Prostate gland (tissue), 2 donors: ENCODE results near the gene SLC28A3.
"Not testable (repeated sequence)": the region's sequence is repeated elsewhere in the genome, so short reads cannot be mapped to it uniquely, and the experiment has no call there.

Experiments used
- POLR2A ChIP-seq: fragments of 450-650 bp; IDR thresholded peaks from one replicate; pipeline ENCODE4 v1.6.1; 2016; ENCODE audit warnings: antibody characterized with exemption, mild to moderate bottlenecking
- TF ChIP-seq, protein P1 (sequence below), 4 experiments: fragments of 200-600 bp in 2 of 4; fragments of 450-650 bp in 2 of 4; sonication (generic) in 2 of 4; IDR thresholded peaks; 1 replicate in 3 of 4; 2 replicates in 1 of 4; pipeline ENCODE4 v1.5.1; 2016 to 2019; ENCODE audit warnings: antibody characterized with exemption in 4 of 4, mild to moderate bottlenecking in 2 of 4, moderate library complexity in 2 of 4

DNA sequence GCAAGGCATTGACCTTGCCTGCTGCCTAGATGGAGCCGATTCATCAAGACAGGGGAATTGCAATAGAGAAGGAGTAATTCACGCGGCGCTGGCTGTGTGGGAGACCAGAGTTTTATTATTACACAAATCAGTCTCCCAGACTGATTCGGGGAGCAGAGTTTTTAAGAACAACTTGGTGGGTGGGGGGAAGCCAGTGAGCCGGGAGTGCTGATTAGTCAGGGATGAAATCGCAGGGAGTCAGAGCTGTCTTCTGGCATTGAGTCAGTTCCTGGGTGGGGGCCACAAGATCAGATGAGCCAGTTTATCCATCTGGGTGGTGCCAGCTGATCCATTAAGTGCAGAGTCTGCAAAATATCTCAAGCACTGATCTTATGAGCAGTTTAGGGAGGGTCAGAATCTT, 49.7 kb upstream of the SLC28A3 start:
- TF ChIP-seq, protein P1, sequence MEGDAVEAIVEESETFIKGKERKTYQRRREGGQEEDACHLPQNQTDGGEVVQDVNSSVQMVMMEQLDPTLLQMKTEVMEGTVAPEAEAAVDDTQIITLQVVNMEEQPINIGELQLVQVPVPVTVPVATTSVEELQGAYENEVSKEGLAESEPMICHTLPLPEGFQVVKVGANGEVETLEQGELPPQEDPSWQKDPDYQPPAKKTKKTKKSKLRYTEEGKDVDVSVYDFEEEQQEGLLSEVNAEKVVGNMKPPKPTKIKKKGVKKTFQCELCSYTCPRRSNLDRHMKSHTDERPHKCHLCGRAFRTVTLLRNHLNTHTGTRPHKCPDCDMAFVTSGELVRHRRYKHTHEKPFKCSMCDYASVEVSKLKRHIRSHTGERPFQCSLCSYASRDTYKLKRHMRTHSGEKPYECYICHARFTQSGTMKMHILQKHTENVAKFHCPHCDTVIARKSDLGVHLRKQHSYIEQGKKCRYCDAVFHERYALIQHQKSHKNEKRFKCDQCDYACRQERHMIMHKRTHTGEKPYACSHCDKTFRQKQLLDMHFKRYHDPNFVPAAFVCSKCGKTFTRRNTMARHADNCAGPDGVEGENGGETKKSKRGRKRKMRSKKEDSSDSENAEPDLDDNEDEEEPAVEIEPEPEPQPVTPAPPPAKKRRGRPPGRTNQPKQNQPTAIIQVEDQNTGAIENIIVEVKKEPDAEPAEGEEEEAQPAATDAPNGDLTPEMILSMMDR (IDR thresholded peaks at IDR 0.05), result not testable (repeated sequence)
- TF ChIP-seq POLR2A, result not testable (repeated sequence)
